ENCODE data around the gene ASAP3. TPM values are rescaled to one million over a fixed set of nuclear protein-coding genes. Genes with fewer than 3 reads are reported as not detected.

ASAP3 gene
- total RNA-seq, 1 donor: 107 TPM

DNA sequence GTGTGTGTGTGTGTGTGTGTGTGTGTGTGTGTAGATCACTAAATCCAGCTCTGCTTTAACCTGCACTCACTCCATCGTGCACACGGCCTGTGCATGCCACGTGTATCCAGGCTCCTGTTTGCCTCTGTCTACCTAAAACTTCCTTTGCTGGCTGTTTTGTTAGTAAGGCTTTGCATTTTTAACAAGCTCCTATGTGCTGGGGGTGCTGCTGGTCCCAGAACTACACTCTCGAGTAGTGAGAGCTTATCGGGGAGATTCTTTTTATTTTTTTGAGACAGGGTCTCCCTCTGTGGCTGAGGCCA lies 58.8 kb downstream of the ASAP3 start:
- DNase-seq (ENCODE audit: insufficient read length, low spot score, missing footprints): peak; percentile 80
- no peak overlapping the region for H3K27ac ChIP-seq (ENCODE audit: low read depth, low read length)
- H3K4me3 ChIP-seq (ENCODE audit: insufficient read depth, low read length): peak overlapping the region; percentile 76
- peak overlapping the region; percentile 72 for H2AFZ ChIP-seq (ENCODE audit: low read length)
- TF ChIP-seq, protein P1, sequence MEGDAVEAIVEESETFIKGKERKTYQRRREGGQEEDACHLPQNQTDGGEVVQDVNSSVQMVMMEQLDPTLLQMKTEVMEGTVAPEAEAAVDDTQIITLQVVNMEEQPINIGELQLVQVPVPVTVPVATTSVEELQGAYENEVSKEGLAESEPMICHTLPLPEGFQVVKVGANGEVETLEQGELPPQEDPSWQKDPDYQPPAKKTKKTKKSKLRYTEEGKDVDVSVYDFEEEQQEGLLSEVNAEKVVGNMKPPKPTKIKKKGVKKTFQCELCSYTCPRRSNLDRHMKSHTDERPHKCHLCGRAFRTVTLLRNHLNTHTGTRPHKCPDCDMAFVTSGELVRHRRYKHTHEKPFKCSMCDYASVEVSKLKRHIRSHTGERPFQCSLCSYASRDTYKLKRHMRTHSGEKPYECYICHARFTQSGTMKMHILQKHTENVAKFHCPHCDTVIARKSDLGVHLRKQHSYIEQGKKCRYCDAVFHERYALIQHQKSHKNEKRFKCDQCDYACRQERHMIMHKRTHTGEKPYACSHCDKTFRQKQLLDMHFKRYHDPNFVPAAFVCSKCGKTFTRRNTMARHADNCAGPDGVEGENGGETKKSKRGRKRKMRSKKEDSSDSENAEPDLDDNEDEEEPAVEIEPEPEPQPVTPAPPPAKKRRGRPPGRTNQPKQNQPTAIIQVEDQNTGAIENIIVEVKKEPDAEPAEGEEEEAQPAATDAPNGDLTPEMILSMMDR (IDR thresholded peaks at IDR 0.05; ENCODE audit: extremely low read depth, low read depth, low read length): no peak
- peaks cover 6% of the 10 kb centered on the region for H4K20me1 ChIP-seq (ENCODE audit: insufficient read depth, low read length)
- H3K27me3 ChIP-seq (ENCODE audit: insufficient read depth, low read length): no peaks in the 10 kb centered on the region
- peaks cover 4% of the 10 kb centered on the region for H3K79me2 ChIP-seq (ENCODE audit: insufficient read depth, low read length)
- peak overlapping the region; percentile 86 for H3K4me2 ChIP-seq (ENCODE audit: insufficient read depth, low read length)
- H3K4me1 ChIP-seq (ENCODE audit: insufficient read depth, low read length): peaks cover 22% of the 10 kb centered on the region
- H3K36me3 ChIP-seq (ENCODE audit: insufficient read depth, low read length): no peaks in the 10 kb centered on the region
- H3K9me3 ChIP-seq (ENCODE audit: low read depth, low read length): no peaks in the 10 kb centered on the region

DNA sequence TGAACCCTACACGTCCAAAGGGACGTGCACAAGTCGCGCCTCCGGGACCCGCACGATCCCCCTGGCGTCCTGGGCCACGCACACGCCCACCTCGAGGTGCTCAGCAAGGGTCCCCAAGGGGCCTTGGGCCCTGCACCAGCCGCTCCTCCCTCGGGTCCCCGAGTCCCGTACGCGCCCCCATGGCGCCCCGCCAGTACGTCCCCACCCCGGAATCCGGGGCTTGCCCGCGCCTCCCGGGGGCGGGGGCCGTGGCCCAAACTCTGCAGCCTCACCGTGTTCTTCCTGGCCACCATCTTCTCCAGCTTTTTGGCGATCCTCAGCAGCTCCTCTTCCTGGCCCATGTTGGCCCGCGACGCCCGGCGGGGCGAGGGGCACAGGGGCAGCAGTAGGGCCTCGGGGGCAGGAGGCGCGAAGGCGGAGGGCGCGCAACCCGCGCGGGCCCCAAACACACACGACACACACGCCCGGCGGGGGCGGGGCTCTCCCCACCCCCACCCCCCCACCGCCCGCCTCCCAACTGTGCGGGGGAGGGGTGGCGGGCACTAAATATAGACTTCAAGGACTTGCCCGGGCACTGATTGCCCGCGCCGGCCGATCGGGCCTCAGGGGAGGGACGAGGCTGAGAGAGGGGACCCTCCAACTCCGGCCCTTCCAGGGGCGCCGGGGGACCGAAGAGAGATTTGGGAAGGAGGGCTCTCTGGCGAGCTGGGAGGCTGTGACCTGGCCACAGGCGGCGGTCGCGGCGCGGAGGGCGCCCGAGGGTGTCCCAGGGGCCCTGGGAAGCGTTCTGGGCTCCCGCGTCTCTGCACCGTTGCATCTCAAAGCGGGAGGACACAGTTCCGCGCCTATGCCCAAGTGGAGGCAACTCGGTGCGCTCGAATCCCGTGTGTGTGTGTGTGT lies 59.4 kb downstream of the ASAP3 start, which contains the start of gene TCEA3:
TCEA3 (minus strand) TSS at position 456 of the 900 bp plus-strand sequence; CDS start at position 341, 115 bp downstream.
- peaks cover 4% of the 10 kb centered on the region for H3K79me2 ChIP-seq (ENCODE audit: insufficient read depth, low read length)
- H3K4me1 ChIP-seq (ENCODE audit: insufficient read depth, low read length): peaks cover 22% of the 10 kb centered on the region
- H3K27ac ChIP-seq (ENCODE audit: low read depth, low read length): no peak within 1 kb of the TSS
- peak within 1 kb of the TSS; percentile 86 for H3K4me2 ChIP-seq (ENCODE audit: insufficient read depth, low read length)
- no peaks in the 10 kb centered on the region for H3K27me3 ChIP-seq (ENCODE audit: insufficient read depth, low read length)
- peak within 1 kb of the TSS; percentile 76 for H3K4me3 ChIP-seq (ENCODE audit: insufficient read depth, low read length)
- TF ChIP-seq, protein P1 (IDR thresholded peaks at IDR 0.05; ENCODE audit: extremely low read depth, low read depth, low read length): no peak
- peak; percentile 91 for DNase-seq (ENCODE audit: insufficient read length, low spot score, missing footprints)
- H3K36me3 ChIP-seq (ENCODE audit: insufficient read depth, low read length): no peaks in the 10 kb centered on the region
- no peaks in the 10 kb centered on the region for H3K9me3 ChIP-seq (ENCODE audit: low read depth, low read length)
- H4K20me1 ChIP-seq (ENCODE audit: insufficient read depth, low read length): peaks cover 6% of the 10 kb centered on the region
- peak within 1 kb of the TSS; percentile 72 for H2AFZ ChIP-seq (ENCODE audit: low read length)

GRCh38 chr1:23423415-23424292 lies 60.3 kb downstream of the ASAP3 start:
- Histone ChIP-seq H3K79me2 (ENCODE audit: insufficient read depth, low read length) (peaks cover 4% of the 10 kb centered on the region), H3K4me3 (ENCODE audit: insufficient read depth, low read length) (peak overlapping the region; percentile 76), H3K36me3 (ENCODE audit: insufficient read depth, low read length) (no peaks in the 10 kb centered on the region), H3K27ac (ENCODE audit: low read depth, low read length) (no peak overlapping the region), H3K9me3 (ENCODE audit: low read depth, low read length) (no peaks in the 10 kb centered on the region), H2AFZ (ENCODE audit: low read length) (peak overlapping the region; percentile 41), H3K4me2 (ENCODE audit: insufficient read depth, low read length) (peak overlapping the region; percentile 86), H3K4me1 (ENCODE audit: insufficient read depth, low read length) (peaks cover 22% of the 10 kb centered on the region), H3K27me3 (ENCODE audit: insufficient read depth, low read length) (no peaks in the 10 kb centered on the region), H4K20me1 (ENCODE audit: insufficient read depth, low read length) (peaks cover 4% of the 10 kb centered on the region)
- TF ChIP-seq, protein P1 (IDR thresholded peaks at IDR 0.05; ENCODE audit: extremely low read depth, low read depth, low read length): no peak
- peak; percentile 90 for DNase-seq (ENCODE audit: insufficient read length, low spot score, missing footprints)
